Activated CD4-positive, alpha-beta T cell treated with anti-CD3 and anti-CD28 coated beads for 4 hours (primary cell): ENCODE data around the gene BBIP1.
A peak's percentile ranks its signal among the peaks of the same experiment; 100 is the strongest.

Source experiments
- DNase-seq, 2 donors: peaks; one replicate each; pipeline ENCODE4 v3.0.0-alpha.2; 2020

Gene BBIP1

DNA sequence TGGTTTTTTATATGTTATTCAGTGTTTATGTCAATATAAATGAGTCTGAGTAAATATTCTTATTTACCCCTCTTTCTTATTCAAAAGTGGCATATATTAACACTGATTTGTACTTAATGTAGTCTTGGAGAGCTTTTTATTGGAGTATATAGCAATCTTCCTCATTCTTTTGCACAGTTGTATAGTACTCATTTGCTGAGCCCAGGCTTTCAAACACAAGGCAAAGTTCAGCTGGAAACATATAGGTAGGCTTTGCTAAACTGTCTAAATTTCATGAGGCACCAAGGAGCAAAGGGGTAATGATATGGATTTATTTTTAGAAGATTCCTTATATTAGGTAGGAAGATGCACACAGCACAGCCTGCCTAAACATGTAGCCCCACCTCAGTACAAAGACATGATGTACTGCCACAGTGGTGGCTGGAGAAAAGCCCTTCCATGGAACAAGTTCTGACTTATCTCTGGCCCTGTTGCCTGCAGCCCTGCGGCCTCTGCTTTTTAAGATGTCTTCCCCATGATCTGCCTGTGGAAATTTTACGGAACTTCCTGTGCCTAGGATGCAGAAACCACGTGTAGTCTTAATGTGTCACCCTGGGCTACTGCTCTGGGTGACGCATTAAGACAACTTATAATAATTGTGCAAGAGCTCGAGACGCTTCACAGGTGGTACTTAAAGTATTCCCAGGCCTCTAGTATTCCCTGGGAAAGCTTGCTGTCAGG is 56.9 kb downstream of the BBIP1 start:
- DNase-seq, result no peak

DNA sequence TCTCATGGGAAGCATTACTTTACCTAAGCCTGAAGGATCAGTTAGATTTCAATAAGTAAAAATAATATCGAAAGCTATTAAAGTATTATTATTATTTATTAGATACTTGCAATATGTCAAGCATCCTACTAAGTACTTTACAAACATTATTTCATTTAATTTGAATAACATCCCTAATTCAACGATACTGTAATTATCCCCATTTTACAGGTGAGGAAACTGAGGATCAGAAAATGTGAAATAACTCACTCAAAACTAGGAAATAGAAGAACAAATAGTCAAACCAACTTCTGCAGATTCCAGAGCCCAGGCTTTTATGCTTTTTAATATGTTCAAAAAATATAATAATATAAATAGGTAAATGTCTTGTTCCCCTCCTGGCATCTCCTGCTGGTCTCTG is 57.5 kb downstream of the BBIP1 start:
- DNase-seq, result no peak

DNA sequence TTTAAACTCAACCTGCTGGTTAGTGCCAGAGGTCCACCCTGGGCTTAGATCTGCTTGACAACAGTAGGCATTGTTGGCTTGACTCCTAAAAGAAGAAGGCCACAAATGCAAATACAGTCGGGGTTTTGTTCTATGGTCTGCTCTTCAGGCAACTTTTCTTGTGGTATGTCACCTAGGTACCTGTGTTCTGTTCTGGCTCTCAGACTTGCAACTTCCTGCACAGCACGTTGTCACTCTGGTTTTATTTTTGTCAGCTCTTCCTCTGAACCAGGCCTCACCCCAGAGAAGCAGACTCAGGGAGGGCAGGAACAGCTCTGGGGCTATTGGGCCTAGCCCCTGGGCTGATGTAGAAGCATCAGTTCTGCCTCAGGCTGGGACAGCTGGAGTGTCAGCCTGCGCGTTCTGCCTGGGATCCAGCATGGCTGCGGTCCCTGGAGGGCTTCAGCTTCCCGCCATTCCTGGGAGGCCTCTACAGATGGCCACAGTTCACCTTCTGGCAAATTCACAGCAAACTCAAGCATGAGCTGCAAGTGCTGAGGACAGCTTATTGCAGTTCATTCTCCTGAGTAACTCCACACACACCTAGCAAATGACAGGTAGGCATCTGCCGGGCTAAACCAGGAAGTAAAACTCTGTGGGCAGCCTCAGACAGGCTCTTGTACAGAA is 58.3 kb downstream of the BBIP1 start:
- peak; percentile 34 to 35 for DNase-seq

DNA sequence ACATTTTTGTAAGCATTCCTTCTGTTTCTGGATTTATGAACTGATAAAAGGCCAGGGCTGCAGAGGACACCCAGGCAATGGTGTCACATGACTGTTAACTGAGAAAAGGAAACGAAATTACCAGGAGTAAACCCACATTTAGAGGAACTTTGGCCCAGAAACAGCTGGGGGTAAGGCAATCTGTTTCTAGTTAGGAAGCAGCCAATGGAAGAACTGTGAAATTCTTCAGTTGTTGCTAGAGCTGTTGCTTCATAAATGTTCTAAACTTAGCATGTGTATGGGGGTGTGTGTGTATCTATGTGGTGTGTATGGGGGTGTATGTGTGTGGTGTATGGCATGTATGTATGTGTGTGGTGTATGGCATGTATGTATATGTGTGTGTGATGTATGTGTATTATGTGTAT is 59.0 kb downstream of the BBIP1 start:
- no peak for DNase-seq

DNA sequence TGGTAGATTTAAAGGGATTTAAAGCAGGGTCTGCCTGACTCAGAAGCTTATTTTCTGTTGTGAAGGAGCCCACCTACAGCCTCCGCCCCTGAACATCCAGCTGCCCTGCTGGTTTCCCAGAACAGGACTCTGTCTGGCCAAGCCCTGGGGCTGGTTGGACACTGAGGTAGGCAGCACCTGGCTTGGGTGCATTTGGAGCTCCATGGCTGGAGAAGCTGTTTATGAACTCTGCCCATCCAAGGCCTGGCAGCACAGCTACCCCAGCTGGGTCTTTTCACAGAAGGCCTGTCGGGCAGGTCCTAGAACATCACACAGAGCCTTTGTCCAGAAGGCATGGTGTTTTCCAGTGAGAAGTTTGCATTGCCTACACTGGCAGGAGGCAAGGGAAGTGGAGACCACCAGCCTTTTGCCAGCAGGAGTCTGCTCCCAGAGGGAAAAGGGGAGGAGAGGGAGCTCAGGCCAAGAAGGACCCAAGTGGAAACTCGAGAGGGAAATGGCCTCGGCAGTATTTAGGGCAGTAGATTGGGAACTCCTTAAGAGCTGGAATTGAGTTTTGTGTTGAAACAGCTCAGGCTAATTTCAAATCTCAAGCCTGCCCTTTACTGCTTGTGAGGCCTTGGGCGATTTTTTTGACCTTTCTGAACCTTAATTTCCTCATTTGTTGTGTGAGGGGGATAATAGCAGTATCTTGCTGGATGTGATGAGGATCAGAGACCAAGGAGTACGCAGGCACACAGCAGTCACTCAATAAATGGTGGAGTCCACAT is 59.6 kb downstream of the BBIP1 start:
- DNase-seq, result no peak

DNA sequence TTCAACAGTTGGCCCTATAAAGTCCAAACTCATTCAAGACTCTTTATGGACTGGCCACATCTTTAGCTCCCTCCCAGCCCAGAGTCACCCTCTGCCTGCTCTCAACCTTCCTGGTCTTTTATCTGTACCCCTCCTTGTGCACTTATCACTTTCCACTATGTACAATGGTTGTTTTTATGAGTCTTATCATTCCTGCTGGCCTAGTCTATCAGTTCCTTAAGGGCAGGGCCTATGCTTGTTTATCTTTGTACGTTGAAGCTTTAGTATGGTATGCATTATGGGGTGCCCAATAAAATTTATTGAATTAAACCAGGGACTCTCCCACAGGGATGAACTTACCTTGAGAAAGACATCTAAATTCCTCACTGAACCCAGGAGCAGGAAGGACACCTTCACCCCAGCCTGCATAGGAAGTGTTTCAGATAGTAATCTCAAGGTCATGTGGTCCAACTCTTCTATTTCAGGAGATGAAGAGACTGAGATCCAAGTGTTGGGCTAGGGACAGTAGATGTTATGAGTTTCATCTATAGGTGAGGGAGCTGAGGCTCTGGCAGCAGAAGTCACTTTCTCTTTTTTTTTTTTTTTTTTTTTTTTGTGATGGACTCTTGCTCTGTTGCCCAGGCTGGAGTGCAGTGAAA is 60.6 kb downstream of the BBIP1 start:
- DNase-seq, result no peak

DNA sequence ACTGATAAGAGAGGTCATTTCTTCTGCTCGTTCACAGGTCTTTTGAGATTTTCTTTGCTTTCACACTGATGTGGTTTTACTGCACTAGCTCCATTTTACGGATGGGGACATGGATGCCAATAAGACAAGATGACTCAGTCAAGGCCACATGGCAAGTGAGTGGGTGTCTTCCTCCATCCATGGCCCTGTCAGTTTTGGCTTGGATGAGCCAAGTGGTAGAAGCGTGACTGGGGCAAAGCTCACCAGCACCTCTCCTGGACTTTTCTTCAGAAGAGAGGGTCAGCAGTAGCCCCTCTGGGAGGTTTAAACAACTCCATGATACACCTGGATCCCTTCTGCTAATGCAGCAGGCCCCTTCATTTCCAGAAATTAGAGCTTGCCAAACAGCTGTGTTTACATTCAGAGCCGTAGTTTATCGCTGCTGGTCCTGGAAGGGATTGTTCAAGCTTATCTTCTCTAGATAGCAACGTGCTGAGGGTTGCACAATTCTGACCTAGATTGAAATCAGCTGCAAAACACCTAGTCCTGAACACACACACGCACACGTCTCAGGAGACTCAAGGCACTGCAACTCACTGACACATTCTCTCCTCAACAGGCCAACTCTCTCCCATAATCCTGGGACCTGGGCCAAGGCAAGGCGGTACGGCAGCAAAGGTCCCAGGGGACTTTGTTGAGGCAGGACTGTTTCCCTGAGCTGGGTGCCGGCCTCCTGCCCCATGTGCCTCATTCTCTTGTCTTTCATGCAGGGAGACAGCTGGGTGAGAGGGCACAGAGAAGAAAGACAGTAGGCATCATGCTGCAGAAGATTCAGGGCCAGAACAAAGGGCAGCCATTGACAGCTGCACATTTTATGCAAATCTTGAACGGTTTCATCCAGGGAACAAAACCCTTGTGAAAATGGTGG is 61.5 kb downstream of the BBIP1 start:
- DNase-seq, result no peak

DNA sequence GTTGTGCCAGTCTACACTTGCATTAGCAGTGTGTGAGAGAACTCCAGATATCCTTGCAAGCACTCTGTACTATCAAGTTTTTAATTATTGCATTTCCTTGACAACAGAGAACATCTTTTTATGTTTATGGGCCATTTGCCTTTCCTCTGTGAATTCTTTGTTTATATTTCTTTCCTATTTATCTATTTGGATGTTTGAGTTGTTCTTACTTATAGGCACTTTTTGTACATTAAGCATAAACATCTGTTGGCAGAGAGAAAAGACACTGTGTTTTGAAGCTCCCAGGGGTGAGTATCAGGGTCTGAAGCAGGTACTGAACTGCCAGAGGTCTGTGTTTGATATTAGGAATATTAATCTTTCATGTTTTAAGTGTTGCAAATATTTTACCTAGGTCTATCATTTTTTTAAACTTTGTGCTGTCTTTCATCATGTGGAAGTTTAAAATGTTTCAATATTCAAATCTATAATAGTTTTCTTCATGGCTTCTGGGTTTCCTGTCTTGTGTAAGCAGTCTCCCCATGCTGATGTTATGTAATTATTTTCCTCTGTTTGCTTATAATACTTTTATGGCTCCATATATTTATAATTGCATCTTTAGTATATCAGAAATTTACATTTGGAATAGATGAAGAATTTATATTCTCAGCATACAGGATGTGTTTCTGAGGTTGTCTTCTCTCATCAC is 64.9 kb downstream of the BBIP1 start:
- DNase-seq, result no peak

DNA sequence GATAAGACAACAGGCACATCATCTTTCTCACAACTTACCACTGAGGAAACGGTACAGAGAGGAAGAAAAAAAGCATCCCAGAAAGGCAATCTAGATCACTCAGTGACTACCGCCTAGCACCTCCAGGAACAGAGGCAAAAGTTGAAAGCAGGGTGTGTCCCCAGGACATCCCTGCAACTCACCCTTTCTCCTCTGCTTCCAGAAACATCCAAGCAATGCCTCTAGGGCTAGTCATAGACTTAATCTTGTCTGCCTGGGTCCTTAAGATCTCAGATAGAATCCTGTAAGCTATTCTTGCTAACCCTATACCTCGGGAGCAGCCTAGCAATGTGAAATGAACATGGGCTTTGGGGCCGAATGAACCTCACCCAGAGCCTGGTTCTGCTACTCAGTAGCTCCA is 66.0 kb downstream of the BBIP1 start:
- no peak for DNase-seq

DNA sequence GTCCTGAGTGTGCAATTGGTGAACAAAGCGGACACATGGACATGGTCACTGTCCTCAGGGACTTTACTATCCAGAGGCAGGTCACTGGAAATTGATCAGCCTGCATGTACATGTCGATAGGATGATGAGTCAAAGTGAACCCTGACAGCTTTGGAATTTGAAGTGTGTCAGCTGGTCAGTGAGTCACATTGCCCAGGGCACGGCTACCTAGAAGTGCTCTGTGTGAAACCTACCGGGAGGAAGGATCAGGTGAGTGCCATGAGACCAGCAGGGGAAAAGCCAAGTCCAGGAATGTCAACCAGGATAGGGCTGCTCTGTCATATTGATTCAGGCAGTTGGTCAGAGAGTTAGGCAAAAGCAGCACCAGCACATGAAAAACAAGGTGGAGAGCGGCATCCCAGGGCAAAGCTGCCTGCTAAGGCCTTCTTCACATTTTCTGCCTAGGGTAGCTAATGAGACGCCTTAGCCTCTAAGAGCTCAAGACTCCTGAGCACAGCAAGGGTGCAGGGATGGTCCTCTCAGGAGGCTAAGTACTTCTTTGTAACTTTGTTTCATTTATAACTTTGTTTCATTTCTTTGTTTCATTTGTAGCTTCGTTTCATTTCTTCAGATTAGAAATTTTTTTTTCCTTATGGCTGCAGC is 66.6 kb downstream of the BBIP1 start:
- peak in 1 of 2 donors; percentile 31 for DNase-seq

DNA sequence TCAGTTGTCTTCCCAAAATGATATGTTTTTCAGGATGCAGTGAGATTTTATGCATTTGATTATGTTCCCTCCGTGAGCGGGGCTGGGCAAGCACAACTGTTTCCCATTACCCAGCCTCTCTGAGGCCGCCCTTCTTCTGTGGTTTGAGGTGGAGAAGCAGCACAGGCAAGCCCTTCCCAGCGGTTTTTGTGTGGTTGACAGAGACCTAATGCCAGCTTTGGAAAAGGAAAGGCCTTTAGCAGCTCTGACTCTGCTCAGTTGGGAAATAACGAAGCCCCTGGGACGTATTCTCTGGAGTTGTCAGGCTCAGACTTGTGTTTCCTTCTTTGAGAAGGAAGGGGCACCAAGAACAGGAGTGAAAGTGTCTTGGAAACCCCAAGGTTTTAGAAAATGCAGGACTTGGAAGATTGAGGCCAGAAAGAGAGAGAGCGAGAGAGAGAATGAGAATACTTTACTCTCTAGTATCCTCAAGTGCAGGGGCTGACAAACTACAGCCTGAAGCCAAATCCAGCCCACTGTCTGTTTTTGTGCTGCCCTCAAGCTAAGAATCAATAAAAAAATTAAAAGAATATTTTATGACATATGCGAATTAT is 67.9 kb downstream of the BBIP1 start:
- peak in 1 of 2 donors; percentile 37 for DNase-seq

DNA sequence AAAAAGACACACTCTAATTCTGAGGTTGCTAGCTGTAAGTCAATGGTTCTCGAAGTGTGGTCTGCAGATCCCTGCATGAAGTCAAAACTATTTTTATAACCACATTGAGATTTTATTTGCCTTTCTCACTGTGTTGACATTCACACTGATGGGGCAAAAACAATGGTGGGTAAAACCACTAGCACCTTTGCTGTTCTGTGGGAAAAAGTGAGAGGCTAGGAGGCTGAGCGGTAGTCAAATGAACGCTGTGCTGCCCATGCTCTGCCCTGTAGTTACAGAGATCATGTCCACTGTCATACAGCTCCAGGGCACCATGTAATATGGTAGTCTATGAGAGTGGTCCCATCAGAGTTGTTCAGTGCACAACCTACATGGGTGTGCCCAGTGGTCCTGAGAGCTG is 68.9 kb downstream of the BBIP1 start:
- DNase-seq, result no peak
